ENCODE data around the gene DCXR. TPM values are rescaled to one million over a fixed set of nuclear protein-coding genes. Genes with fewer than 3 reads are reported as not detected.

The DCXR gene
- total and polyA plus RNA-seq, 2 of the 13 experiments (the other 11 are each of a cell fraction or from before 2014, with no cell fraction given): 287 to 311 TPM

DNA sequence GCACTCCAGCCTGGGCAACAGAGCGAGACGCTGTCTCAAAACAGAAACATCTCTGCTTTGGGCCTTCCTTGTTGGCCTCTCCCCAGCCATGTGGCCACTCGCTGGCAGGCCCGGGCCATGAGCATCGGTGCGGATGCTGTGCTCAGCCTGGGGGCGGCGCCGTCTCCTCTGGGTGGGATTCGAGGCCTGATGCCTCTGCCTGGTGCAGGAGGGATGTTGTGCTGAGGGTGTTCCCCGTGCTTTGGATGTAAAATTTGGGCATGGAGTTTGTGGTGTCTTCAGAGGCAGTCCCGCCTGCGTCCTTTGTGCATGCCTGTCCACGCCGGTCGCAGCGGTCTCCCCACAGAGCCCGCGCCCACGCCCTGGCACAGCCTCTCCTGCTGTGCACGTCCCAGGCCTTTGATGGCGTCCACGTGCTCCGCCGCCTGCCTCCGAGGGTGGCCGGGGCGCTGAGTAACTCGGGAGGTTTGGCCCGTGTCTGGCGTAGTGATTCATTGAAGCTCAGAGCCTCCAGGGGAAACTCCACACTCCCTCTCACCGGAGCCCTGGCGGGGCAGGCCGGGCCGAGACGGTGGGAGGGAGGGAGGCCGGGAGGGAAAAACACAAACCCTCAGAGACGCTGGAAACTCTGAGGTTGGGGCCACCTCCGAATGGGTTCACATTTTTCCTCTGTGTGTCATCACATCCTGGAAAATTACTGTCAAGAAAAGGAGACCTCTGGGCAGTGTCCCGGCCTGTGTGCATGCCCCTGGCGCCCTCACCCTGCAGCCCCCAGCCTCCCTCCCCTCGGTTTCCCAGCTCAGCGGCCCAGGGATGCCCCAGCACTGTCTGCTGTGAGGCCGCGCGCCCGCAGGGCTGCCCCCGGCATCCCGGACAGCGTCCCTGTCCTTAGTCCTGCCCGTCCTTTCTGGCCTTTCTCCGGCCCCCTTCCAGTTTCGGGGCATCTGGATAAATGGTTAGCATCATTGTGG lies 33.8 kb downstream of the DCXR start (continued):
- TF ChIP-seq, protein P1, sequence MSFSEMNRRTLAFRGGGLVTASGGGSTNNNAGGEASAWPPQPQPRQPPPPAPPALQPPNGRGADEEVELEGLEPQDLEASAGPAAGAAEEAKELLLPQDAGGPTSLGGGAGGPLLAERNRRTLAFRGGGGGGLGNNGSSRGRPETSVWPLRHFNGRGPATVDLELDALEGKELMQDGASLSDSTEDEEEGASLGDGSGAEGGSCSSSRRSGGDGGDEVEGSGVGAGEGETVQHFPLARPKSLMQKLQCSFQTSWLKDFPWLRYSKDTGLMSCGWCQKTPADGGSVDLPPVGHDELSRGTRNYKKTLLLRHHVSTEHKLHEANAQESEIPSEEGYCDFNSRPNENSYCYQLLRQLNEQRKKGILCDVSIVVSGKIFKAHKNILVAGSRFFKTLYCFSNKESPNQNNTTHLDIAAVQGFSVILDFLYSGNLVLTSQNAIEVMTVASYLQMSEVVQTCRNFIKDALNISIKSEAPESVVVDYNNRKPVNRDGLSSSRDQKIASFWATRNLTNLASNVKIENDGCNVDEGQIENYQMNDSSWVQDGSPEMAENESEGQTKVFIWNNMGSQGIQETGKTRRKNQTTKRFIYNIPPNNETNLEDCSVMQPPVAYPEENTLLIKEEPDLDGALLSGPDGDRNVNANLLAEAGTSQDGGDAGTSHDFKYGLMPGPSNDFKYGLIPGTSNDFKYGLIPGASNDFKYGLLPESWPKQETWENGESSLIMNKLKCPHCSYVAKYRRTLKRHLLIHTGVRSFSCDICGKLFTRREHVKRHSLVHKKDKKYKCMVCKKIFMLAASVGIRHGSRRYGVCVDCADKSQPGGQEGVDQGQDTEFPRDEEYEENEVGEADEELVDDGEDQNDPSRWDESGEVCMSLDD (CRISPR knock-in tag; IDR thresholded peaks at IDR 0.05; ENCODE audit: borderline replicate concordance): 0 out of 2 replicates have a peak, but pooled peaks have one; percentile 32
- TF ChIP-seq, protein P2, sequence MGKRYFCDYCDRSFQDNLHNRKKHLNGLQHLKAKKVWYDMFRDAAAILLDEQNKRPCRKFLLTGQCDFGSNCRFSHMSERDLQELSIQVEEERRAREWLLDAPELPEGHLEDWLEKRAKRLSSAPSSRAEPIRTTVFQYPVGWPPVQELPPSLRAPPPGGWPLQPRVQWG (CRISPR knock-in tag; IDR thresholded peaks at IDR 0.05; ENCODE audit: borderline replicate concordance, low read depth): no peak
- peak; percentile 56 for TF ChIP-seq ISL2 (CRISPR knock-in tag; IDR thresholded peaks at IDR 0.05)
- TF ChIP-seq SMAD9 (CRISPR knock-in tag; IDR thresholded peaks at IDR 0.05): no peak
- TF ChIP-seq TMF1 (CRISPR knock-in tag; IDR thresholded peaks at IDR 0.05; ENCODE audit: low read depth): 0 out of 2 replicates have a peak, but pooled peaks have one; percentile 39
- TF ChIP-seq, protein P3, sequence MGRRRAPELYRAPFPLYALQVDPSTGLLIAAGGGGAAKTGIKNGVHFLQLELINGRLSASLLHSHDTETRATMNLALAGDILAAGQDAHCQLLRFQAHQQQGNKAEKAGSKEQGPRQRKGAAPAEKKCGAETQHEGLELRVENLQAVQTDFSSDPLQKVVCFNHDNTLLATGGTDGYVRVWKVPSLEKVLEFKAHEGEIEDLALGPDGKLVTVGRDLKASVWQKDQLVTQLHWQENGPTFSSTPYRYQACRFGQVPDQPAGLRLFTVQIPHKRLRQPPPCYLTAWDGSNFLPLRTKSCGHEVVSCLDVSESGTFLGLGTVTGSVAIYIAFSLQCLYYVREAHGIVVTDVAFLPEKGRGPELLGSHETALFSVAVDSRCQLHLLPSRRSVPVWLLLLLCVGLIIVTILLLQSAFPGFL (CRISPR knock-in tag; IDR thresholded peaks at IDR 0.05): 0 out of 2 replicates have a peak, but pooled peaks have one; percentile 67
- peak; percentile 89 for TF ChIP-seq SRY (CRISPR knock-in tag; IDR thresholded peaks at IDR 0.05)
- TF ChIP-seq SIX4 (CRISPR knock-in tag; IDR thresholded peaks at IDR 0.05): no peak
- TF ChIP-seq, protein P4, sequence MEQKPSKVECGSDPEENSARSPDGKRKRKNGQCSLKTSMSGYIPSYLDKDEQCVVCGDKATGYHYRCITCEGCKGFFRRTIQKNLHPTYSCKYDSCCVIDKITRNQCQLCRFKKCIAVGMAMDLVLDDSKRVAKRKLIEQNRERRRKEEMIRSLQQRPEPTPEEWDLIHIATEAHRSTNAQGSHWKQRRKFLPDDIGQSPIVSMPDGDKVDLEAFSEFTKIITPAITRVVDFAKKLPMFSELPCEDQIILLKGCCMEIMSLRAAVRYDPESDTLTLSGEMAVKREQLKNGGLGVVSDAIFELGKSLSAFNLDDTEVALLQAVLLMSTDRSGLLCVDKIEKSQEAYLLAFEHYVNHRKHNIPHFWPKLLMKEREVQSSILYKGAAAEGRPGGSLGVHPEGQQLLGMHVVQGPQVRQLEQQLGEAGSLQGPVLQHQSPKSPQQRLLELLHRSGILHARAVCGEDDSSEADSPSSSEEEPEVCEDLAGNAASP (CRISPR knock-in tag; IDR thresholded peaks at IDR 0.05; ENCODE audit: borderline replicate concordance): no peak; the same call in 1 of the 2 replicates
- TF ChIP-seq PHB2 (IDR thresholded peaks at IDR 0.05; ENCODE audit: partially characterized antibody): no peak
- TF ChIP-seq ZNF34 (CRISPR knock-in tag; IDR thresholded peaks at IDR 0.05; ENCODE audit: borderline replicate concordance): peak; percentile 76
- no peak for TF ChIP-seq ZNF709 (CRISPR knock-in tag; IDR thresholded peaks at IDR 0.05)
- no peak for TF ChIP-seq NFE2L2 (IDR thresholded peaks at IDR 0.05; ENCODE audit: low read length)
- no peak for TF ChIP-seq MBD4 (IDR thresholded peaks at IDR 0.05; ENCODE audit: borderline replicate concordance, low read length)
- TF ChIP-seq KDM5B (CRISPR knock-in tag; IDR thresholded peaks at IDR 0.05; ENCODE audit: borderline replicate concordance): peak; percentile 84; the same call in 1 of the 2 replicates
- peak; percentile 76 for TF ChIP-seq ZBTB7B (CRISPR knock-in tag; IDR thresholded peaks at IDR 0.05)
- TF ChIP-seq ZKSCAN8 (CRISPR knock-in tag; IDR thresholded peaks at IDR 0.05; ENCODE audit: borderline replicate concordance): 0 out of 2 replicates have a peak, but pooled peaks have one; percentile 73
- no peak for TF ChIP-seq ZNF607 (CRISPR knock-in tag; IDR thresholded peaks at IDR 0.05; ENCODE audit: borderline replicate concordance)
- TF ChIP-seq PITX1 (CRISPR knock-in tag; IDR thresholded peaks at IDR 0.05): 0 out of 2 replicates have a peak, but pooled peaks have one; percentile 38
- peak; percentile 97 for TF ChIP-seq ZNF543 (CRISPR knock-in tag; IDR thresholded peaks at IDR 0.05)
- peak; percentile 83 for TF ChIP-seq SMAD3 (CRISPR knock-in tag; IDR thresholded peaks at IDR 0.05)
- TF ChIP-seq, protein P5, sequence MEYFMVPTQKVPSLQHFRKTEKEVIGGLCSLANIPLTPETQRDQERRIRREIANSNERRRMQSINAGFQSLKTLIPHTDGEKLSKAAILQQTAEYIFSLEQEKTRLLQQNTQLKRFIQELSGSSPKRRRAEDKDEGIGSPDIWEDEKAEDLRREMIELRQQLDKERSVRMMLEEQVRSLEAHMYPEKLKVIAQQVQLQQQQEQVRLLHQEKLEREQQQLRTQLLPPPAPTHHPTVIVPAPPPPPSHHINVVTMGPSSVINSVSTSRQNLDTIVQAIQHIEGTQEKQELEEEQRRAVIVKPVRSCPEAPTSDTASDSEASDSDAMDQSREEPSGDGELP (IDR thresholded peaks at IDR 0.05; ENCODE audit: borderline replicate concordance, low read depth): peak; percentile 36; the same call in 1 of the 2 replicates
- peak; percentile 75; the same call in 1 of the 2 replicates for TF ChIP-seq EEA1 (CRISPR knock-in tag; IDR thresholded peaks at IDR 0.05; ENCODE audit: borderline replicate concordance)
